CD14-positive monocyte (primary cell): ENCODE measurements around the gene FAF2. TPM values are rescaled to one million over a fixed set of nuclear protein-coding genes. Genes with fewer than 3 reads are reported as not detected.

Source experiments
- DNase-seq, 3 donors: peaks; one replicate each; pipeline ENCODE4 v3.0.0-alpha.2; 2011 to 2022
- H2AFZ ChIP-seq: 2 replicates; pipeline ENCODE4 v1.6.0; 2012; ENCODE audit warnings: mild to moderate bottlenecking, low read depth, low read length, inconsistent platforms; ENCODE audit not compliant: insufficient read depth, poor library complexity, severe bottlenecking
- H3K27ac ChIP-seq, 2 donors: 1 replicate in 1 of 2; 2 replicates in 1 of 2; pipeline ENCODE4 v1.5.1; 2012 to 2013; ENCODE audit warnings: low read length in 2 of 2, control low read depth in 1 of 2, inconsistent platforms in 1 of 2, low read depth in 1 of 2, mild to moderate bottlenecking in 1 of 2
- H3K27me3 ChIP-seq, 2 donors: one replicate each; pipeline versions ENCODE4 v1.6.0 to v1.6.1; 2011 to 2013; ENCODE audit warnings: low read length in 2 of 2; ENCODE audit not compliant: control insufficient read depth in 2 of 2, insufficient read depth in 2 of 2
- H3K36me3 ChIP-seq, 2 donors: replicated peaks in 1 of 2; 1 replicate in 1 of 2; 2 replicates in 1 of 2; pipeline versions ENCODE4 v1.5.1 to v1.6.1; 2012 to 2013; ENCODE audit warnings: low read length in 2 of 2, control low read depth in 1 of 2, inconsistent platforms in 1 of 2, mild to moderate bottlenecking in 1 of 2; ENCODE audit not compliant: insufficient read depth in 2 of 2, control insufficient read depth in 1 of 2
- H3K4me1 ChIP-seq, 2 donors: 1 replicate in 1 of 2; 2 replicates in 1 of 2; pipeline versions ENCODE4 v1.5.1 to v1.6.1; 2012 to 2013; ENCODE audit warnings: low read length in 2 of 2, control low read depth in 1 of 2, inconsistent platforms in 1 of 2, mild to moderate bottlenecking in 1 of 2, moderate library complexity in 1 of 2; ENCODE audit not compliant: insufficient read depth in 2 of 2, control insufficient read depth in 1 of 2
- H3K4me2 ChIP-seq: replicated peaks from 2 replicates; pipeline ENCODE3; 2012; ENCODE audit warnings: low read length, moderate library complexity, mild to moderate bottlenecking; ENCODE audit not compliant: poor library complexity, severe bottlenecking; ENCODE audit errors: extremely low read depth
- H3K4me3 ChIP-seq, 3 experiments: fragments of 200-600 bp in 1 of 3; sonication (generic) in 1 of 3; replicated peaks in 1 of 3; 1 replicate in 2 of 3; 2 replicates in 1 of 3; pipeline ENCODE4 v1.5.1; 2011 to 2013; ENCODE audit warnings: low read length in 3 of 3, mild to moderate bottlenecking in 3 of 3, control low read depth in 2 of 3, low read depth in 2 of 3, inconsistent platforms in 1 of 3, moderate library complexity in 1 of 3
- H3K79me2 ChIP-seq: 2 replicates; pipeline ENCODE4 v1.6.0; 2012; ENCODE audit warnings: mild to moderate bottlenecking, control low read depth, inconsistent platforms, low read length, moderate library complexity; ENCODE audit not compliant: insufficient read depth
- H3K9ac ChIP-seq: 2 replicates; pipeline ENCODE4 v1.6.0; 2017; ENCODE audit warnings: low read length, mild to moderate bottlenecking; ENCODE audit not compliant: insufficient read depth, poor library complexity, severe bottlenecking
- H3K9me3 ChIP-seq, 2 donors: replicated peaks in 1 of 2; 1 replicate in 1 of 2; 2 replicates in 1 of 2; pipeline versions ENCODE4 v1.5.1 to v1.6.1; 2012 to 2013; ENCODE audit warnings: low read length in 2 of 2, control low read depth in 1 of 2; ENCODE audit not compliant: control insufficient read depth in 1 of 2, insufficient read depth in 1 of 2
- H4K20me1 ChIP-seq: 2 replicates; pipeline ENCODE4 v1.6.0; 2012; ENCODE audit warnings: mild to moderate bottlenecking, low read length, control low read depth, moderate library complexity; ENCODE audit not compliant: insufficient read depth
- H3K27ac Mint-ChIP-seq, 7 donors: one replicate each; pipeline ENCODE4 v1.8.0; 2020; ENCODE audit warnings: mild to moderate bottlenecking in 7 of 7, mixed read lengths in 7 of 7, moderate library complexity in 6 of 7, inconsistent platforms in 2 of 7
- H3K27me3 Mint-ChIP-seq, 3 donors: one replicate each; pipeline ENCODE4 v1.8.0; 2021 to 2022; ENCODE audit warnings: low read depth in 3 of 3, mild to moderate bottlenecking in 3 of 3, mixed read lengths in 3 of 3, moderate library complexity in 3 of 3, inconsistent platforms in 1 of 3
- H3K36me3 Mint-ChIP-seq, 2 donors: one replicate each; pipeline ENCODE4 v1.8.0; 2020; ENCODE audit warnings: mixed read lengths in 2 of 2, inconsistent platforms in 1 of 2, mild to moderate bottlenecking in 1 of 2
- H3K4me1 Mint-ChIP-seq: one replicate; pipeline ENCODE4 v1.8.0; 2020; ENCODE audit warnings: mild to moderate bottlenecking, mixed read lengths
- H3K4me3 Mint-ChIP-seq, 2 donors: one replicate each; pipeline ENCODE4 v1.8.0; 2020; ENCODE audit warnings: mild to moderate bottlenecking in 2 of 2, mixed read lengths in 2 of 2, moderate library complexity in 1 of 2
- H3K9me3 Mint-ChIP-seq, 7 donors: one replicate each; pipeline ENCODE4 v1.8.0; 2020 to 2022; ENCODE audit warnings: mixed read lengths in 7 of 7, mild to moderate bottlenecking in 6 of 7, moderate library complexity in 6 of 7, inconsistent platforms in 2 of 7
- WGBS: methylation state at CpG from one replicate; pipeline ENCODE4 v1.1.5; 2013; ENCODE audit warnings: missing lambda C conversion rate; ENCODE audit not compliant: insufficient coverage; 5-methylcytosine and 5-hydroxymethylcytosine counted together
- intact Hi-C, 2 donors: fragments of 100-400 bp; cut with micrococcal nuclease; formaldehyde crosslinking; loops; one replicate each; pipeline versions ENCODE4 v1.15.0 to v1.15.1; 2023
- polyA plus RNA-seq, 3 donors: library from polyadenylated mRNA; depleted of rRNA in 1 of 3; unstranded in 2 of 3; stranded (reverse) in 1 of 3; fragments of 300-500 nt in 2 of 3; fragments of >200 nt in 1 of 3; fragmentation: Illumina TruSeq in 2 of 3; gene quantifications; 1 replicate in 2 of 3; 2 replicates in 1 of 3; pipeline ENCODE4 v1.2.3, GENCODE V29; 2012 to 2021
- TF ChIP-seq, protein P1 (sequence below): fragments of 200-600 bp; IDR thresholded peaks from one replicate; pipeline ENCODE4 v1.8.0; 2022; ENCODE audit warnings: antibody characterized with exemption, mild to moderate bottlenecking

Gene FAF2
- polyA plus RNA-seq, 3 donors = 11.5 to 14.8 (median 12.2) TPM

DNA sequence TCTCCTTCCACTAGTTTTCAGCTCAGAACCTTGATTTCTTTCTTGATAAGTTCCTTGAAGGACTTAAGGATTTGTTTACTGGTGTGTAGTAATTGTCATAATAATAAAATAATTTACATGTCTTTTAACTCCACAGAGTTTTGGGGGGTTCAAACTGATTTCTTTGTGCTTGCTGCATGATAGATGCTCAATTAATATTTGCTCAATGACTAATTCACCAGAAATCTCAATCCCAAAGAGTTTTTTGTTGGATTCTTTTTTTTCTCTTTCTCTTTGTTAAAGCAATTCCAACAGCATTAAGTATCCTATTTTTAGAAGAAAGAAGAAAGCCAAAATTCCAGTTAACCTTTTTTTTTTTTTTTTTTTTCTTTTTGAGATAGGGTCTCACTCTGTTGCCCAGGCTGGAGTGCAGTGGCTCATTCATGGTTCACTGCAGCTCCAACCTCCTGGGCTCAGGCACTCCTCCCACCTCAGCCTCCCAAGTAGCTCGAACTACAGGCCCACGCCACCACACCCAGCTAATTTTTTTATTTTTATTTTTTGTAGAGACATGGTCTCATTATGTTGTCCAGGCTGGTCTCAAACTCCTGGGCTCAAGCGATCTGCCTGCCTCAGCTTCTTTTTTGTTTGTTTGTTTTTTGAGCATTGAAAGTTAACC lies 10.8 kb downstream of the FAF2 start:
- Histone ChIP-seq H3K4me3 (no peak overlapping the region), H3K27me3 (no peaks in the 10 kb centered on the region), H3K27ac (no peak overlapping the region), H3K4me2 (no peak overlapping the region), H3K79me2 (peaks cover 91% of the 10 kb centered on the region), H3K9ac (no peak overlapping the region), H3K9me3 (no peaks in the 10 kb centered on the region), H3K4me1 (no peaks in the 10 kb centered on the region), H3K36me3 (peaks cover under 1 to 7% of the 10 kb centered on the region in 2 donors), H4K20me1 (peaks cover 79% of the 10 kb centered on the region), H2AFZ (no peak overlapping the region)
- Mint-ChIP-seq H3K9me3 (no peaks in the 10 kb centered on the region), H3K36me3 (peaks cover 12 to 29% of the 10 kb centered on the region in 2 donors), H3K4me3 (no peak overlapping the region), H3K4me1 (peaks cover 14% of the 10 kb centered on the region), H3K27me3 (no peaks in the 10 kb centered on the region), H3K27ac (peak overlapping the region in 2 of 7 donors; percentile 6 to 46)
- DNase-seq = no peak
- intact Hi-C loops = no loop called here
- 100% methylated on average over 1 of the region's 3 CpGs for WGBS
- TF ChIP-seq, protein P1, sequence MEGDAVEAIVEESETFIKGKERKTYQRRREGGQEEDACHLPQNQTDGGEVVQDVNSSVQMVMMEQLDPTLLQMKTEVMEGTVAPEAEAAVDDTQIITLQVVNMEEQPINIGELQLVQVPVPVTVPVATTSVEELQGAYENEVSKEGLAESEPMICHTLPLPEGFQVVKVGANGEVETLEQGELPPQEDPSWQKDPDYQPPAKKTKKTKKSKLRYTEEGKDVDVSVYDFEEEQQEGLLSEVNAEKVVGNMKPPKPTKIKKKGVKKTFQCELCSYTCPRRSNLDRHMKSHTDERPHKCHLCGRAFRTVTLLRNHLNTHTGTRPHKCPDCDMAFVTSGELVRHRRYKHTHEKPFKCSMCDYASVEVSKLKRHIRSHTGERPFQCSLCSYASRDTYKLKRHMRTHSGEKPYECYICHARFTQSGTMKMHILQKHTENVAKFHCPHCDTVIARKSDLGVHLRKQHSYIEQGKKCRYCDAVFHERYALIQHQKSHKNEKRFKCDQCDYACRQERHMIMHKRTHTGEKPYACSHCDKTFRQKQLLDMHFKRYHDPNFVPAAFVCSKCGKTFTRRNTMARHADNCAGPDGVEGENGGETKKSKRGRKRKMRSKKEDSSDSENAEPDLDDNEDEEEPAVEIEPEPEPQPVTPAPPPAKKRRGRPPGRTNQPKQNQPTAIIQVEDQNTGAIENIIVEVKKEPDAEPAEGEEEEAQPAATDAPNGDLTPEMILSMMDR = no peak

DNA sequence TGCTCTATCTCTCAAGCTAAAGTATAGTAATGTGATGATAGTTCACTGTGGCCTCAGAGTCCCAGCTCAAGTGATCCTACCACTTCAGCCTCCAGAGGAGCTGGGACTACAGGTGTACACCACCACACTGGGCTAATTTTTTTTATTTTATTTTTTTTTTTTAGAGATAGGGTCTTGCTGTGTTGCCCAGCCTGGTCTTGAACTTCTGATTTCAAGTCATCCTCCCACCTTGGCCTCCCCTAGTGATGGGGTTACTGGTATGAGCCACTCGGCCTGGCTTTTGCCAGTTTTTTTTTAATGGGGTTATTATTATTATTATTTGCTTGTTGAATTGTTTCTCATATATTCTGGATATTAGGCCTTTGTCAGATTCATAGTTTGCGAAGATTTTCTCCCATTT lies 13.2 kb downstream of the FAF2 start:
- Histone ChIP-seq H4K20me1 (peaks cover 92% of the 10 kb centered on the region), H3K79me2 (peaks cover 95% of the 10 kb centered on the region), H3K36me3 (peaks cover 3 to 25% of the 10 kb centered on the region in 2 donors), H3K9ac (no peak overlapping the region), H3K4me1 (peaks cover 4 to 9% of the 10 kb centered on the region in 2 donors), H3K9me3 (no peaks in the 10 kb centered on the region), H3K4me3 (no peak overlapping the region), H2AFZ (no peak overlapping the region), H3K4me2 (no peak overlapping the region), H3K27ac (no peak overlapping the region), H3K27me3 (no peaks in the 10 kb centered on the region)
- DNase-seq = no peak
- TF ChIP-seq, protein P1 = no peak
- H3K4me1 Mint-ChIP-seq = peaks cover 22% of the 10 kb centered on the region
- intact Hi-C loops = no loop called here
- WGBS = no CpG with 5 or more reads among the region's 2 CpGs
- H3K27ac Mint-ChIP-seq = no peak overlapping the region
- H3K4me3 Mint-ChIP-seq = no peak overlapping the region
- H3K36me3 Mint-ChIP-seq = peaks cover 11 to 36% of the 10 kb centered on the region in 2 donors
- no peaks in the 10 kb centered on the region for H3K27me3 Mint-ChIP-seq
- no peaks in the 10 kb centered on the region for H3K9me3 Mint-ChIP-seq
